ENCODE results near the gene IP6K1.

IP6K1 gene

DNA sequence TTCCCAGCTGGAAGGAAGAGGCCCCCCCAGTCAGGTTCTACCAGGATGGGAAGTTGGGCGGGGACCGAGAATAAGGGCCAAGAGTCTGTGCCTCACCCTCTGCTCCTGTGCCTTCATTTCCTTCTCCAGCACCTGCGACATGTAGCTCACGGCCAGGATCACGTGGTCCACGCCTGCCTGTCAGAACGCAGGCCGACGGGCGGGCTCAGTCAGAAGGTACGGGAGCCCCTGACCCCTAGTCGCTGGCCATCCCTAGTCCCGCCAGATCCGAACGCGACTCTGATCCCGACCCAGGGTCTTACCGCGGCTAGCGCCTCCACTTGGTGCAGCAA lies 63.1 kb downstream of the IP6K1 start:
- TF ChIP-seq CTCF (IDR thresholded peaks at IDR 0.05; ENCODE audit: low read length, missing control alignments), result no peak
- peak overlapping the region; percentile 99 for H3K4me3 ChIP-seq (replicated peaks; ENCODE audit: low read depth, low read length)
- DNase-seq (ENCODE audit: low read depth), result peak; percentile 33

GRCh38 chr3:49722896-49723295 lies 63.4 kb downstream of the IP6K1 start:
- H3K4me3 ChIP-seq (replicated peaks; ENCODE audit: low read depth, low read length), result peak overlapping the region; percentile 99
- TF ChIP-seq CTCF (IDR thresholded peaks at IDR 0.05; ENCODE audit: low read length, missing control alignments), result no peak
- no peak for DNase-seq (ENCODE audit: low read depth)

- peak overlapping the region; percentile 99 for H3K4me3 ChIP-seq (replicated peaks; ENCODE audit: low read depth, low read length)
- TF ChIP-seq CTCF (IDR thresholded peaks at IDR 0.05; ENCODE audit: low read length, missing control alignments), result no peak
- DNase-seq (ENCODE audit: low read depth), result no peak
Observed at GRCh38 chr3:49721896-49722781, 64.2 kb downstream of the IP6K1 start.

DNA sequence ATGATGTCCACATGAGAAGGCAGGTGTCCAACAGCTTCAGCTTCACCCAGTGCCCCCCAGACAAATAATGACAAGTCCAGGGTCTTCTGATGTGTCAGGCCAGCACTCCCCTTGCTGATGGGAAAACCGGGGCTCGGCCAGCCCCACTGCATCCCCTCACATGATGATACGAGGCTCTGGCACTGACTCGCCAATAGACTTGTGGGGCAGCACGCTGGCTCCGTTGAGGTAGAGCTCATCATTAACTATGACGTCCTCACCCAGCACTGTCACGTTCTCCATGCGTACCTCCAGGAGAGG lies 64.8 kb downstream of the IP6K1 start:
- no peak overlapping the region for H3K4me3 ChIP-seq (replicated peaks; ENCODE audit: low read depth, low read length)
- no peak for TF ChIP-seq CTCF (IDR thresholded peaks at IDR 0.05; ENCODE audit: low read length, missing control alignments)
- no peak for DNase-seq (ENCODE audit: low read depth)

GRCh38 chr3:49720855-49721595 lies 65.3 kb downstream of the IP6K1 start:
- no peak for TF ChIP-seq CTCF (IDR thresholded peaks at IDR 0.05; ENCODE audit: low read length, missing control alignments)
- H3K4me3 ChIP-seq (replicated peaks; ENCODE audit: low read depth, low read length), result no peak overlapping the region
- DNase-seq (ENCODE audit: low read depth), result no peak

GRCh38 chr3:49719214-49719884 lies 67.0 kb downstream of the IP6K1 start, which contains the start of gene AMIGO3:
AMIGO3 (minus strand) TSS chr3:49719684; CDS start chr3:49719465, 219 bp downstream.
- DNase-seq (ENCODE audit: low read depth), result peak; percentile 89
- peak within 1 kb of the TSS; percentile 55 for H3K4me3 ChIP-seq (replicated peaks; ENCODE audit: low read depth, low read length)
- TF ChIP-seq CTCF (IDR thresholded peaks at IDR 0.05; ENCODE audit: low read length, missing control alignments), result peak; percentile 48
